Ishikawa (cell line): ENCODE measurements around the gene HSPA2.

ENCODE experiments used
- CEBPB ChIP-seq: IDR thresholded peaks from 2 replicates; pipeline ENCODE4 v1.6.1; 2012
- CREB1 ChIP-seq: IDR thresholded peaks from 2 replicates; pipeline ENCODE4 v1.6.1; 2012; ENCODE audit warnings: low read depth
- EGR1 ChIP-seq: IDR thresholded peaks from 2 replicates; pipeline ENCODE4 v1.6.1; 2012
- EP300 ChIP-seq: IDR thresholded peaks from 2 replicates; pipeline ENCODE4 v1.6.1; 2012; ENCODE audit warnings: borderline replicate concordance
- FOXM1 ChIP-seq: IDR thresholded peaks from 2 replicates; pipeline ENCODE4 v1.6.1; 2012; ENCODE audit warnings: low read depth, borderline replicate concordance
- NFIC ChIP-seq: IDR thresholded peaks from 2 replicates; pipeline ENCODE4 v1.6.1; 2012
- RAD21 ChIP-seq: IDR thresholded peaks from 2 replicates; pipeline ENCODE4 v1.6.1; 2012; ENCODE audit warnings: low read depth
- TAF1 ChIP-seq: IDR thresholded peaks from 2 replicates; pipeline ENCODE4 v1.6.1; 2012; ENCODE audit warnings: low read depth, mild to moderate bottlenecking
- TCF12 ChIP-seq: IDR thresholded peaks from 2 replicates; pipeline ENCODE4 v1.6.1; 2012; ENCODE audit warnings: low read depth
- TEAD4 ChIP-seq: IDR thresholded peaks from 2 replicates; pipeline ENCODE4 v1.6.1; 2012
- USF1 ChIP-seq: IDR thresholded peaks from 2 replicates; pipeline ENCODE4 v1.6.1; 2012
- YY1 ChIP-seq: IDR thresholded peaks from 2 replicates; pipeline ENCODE4 v1.6.1; 2012; ENCODE audit warnings: low read depth
- ZBTB7A ChIP-seq: IDR thresholded peaks from 2 replicates; pipeline ENCODE4 v1.6.1; 2012; ENCODE audit warnings: low read depth
- TF ChIP-seq, protein P1 (sequence below): IDR thresholded peaks from 2 replicates; pipeline ENCODE4 v1.6.1; 2012; ENCODE audit warnings: low read depth, mild to moderate bottlenecking
- TF ChIP-seq, protein P2 (sequence below): IDR thresholded peaks from 2 replicates; pipeline ENCODE4 v1.6.1; 2012

HSPA2 gene

DNA sequence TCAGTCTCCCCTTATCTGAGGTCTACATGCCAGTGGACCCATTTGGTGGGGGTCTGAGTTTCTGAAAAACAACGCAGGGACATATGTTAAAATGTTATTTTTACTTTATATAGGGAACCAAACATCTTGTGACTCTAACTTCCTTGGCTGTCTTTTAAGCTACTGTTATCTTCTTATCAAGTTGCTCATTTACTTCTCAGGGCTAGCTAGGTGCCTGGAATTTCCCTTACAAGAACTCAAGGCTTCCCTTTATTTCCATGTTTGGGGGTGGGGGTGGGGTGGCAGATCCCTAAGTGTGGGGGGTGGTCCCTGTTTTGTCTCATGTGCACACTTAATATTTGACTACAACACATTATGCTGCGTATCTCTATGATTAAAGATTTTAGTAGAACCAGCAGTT is 40.8 kb downstream of the HSPA2 start:
- TF ChIP-seq RAD21, result no peak
- no peak for TF ChIP-seq NFIC
- no peak for TF ChIP-seq YY1
- TF ChIP-seq USF1, result no peak
- no peak for TF ChIP-seq TAF1
- TF ChIP-seq CREB1, result no peak
- TF ChIP-seq, protein P1, sequence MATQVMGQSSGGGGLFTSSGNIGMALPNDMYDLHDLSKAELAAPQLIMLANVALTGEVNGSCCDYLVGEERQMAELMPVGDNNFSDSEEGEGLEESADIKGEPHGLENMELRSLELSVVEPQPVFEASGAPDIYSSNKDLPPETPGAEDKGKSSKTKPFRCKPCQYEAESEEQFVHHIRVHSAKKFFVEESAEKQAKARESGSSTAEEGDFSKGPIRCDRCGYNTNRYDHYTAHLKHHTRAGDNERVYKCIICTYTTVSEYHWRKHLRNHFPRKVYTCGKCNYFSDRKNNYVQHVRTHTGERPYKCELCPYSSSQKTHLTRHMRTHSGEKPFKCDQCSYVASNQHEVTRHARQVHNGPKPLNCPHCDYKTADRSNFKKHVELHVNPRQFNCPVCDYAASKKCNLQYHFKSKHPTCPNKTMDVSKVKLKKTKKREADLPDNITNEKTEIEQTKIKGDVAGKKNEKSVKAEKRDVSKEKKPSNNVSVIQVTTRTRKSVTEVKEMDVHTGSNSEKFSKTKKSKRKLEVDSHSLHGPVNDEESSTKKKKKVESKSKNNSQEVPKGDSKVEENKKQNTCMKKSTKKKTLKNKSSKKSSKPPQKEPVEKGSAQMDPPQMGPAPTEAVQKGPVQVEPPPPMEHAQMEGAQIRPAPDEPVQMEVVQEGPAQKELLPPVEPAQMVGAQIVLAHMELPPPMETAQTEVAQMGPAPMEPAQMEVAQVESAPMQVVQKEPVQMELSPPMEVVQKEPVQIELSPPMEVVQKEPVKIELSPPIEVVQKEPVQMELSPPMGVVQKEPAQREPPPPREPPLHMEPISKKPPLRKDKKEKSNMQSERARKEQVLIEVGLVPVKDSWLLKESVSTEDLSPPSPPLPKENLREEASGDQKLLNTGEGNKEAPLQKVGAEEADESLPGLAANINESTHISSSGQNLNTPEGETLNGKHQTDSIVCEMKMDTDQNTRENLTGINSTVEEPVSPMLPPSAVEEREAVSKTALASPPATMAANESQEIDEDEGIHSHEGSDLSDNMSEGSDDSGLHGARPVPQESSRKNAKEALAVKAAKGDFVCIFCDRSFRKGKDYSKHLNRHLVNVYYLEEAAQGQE, result no peak

- TF ChIP-seq, protein P1, result no peak
Observed at GRCh38 chr14:64581817-64582216, 41.3 kb downstream of the HSPA2 start.

DNA sequence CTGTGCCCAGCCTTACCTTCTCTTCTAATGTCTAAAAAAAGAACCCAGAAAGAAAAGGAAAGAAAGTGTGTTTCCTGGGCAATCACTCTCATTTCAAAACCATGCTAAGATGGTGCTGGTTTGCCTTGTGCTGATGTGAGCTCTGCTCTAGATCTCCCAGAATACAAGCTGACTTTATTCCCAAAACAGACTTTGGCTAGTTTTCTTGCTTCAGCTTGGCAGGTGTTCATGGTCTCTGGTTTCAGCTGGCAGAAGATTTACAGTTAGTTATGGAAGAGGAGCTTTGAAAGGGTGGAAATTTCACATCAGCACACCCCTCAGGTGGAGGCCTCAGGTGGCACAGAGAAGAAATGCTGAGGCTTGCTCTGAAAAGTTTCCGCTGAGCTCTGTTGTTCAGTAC is 43.6 kb downstream of the HSPA2 start:
- TF ChIP-seq FOXM1 (no peak), RAD21 (no peak), EGR1 (no peak), YY1 (no peak)
- TF ChIP-seq, protein P2, sequence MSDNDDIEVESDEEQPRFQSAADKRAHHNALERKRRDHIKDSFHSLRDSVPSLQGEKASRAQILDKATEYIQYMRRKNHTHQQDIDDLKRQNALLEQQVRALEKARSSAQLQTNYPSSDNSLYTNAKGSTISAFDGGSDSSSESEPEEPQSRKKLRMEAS, result no peak

DNA sequence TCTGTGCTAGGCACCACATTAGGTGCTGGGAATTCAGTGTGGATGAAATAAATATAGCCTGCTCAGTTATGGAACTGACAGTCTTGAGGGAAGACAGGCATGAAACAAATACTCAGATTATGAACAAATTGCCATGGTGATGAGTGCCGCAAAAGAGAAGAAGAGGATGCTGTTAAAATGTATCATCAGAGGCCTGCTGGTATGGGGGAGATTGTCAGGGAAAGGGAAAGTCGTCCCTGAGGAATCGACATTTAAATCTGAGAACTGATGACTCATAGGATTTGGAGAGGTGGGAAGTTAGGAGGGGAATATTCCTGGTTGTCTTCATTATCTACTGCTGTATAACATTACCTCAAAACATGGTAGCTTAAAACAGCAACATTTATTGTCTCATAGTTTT is 51.3 kb downstream of the HSPA2 start:
- TF ChIP-seq NFIC (no peak), TAF1 (no peak), RAD21 (no peak), TEAD4 (no peak), CEBPB (no peak), EP300 (no peak), TCF12 (no peak), YY1 (no peak), CREB1 (no peak), FOXM1 (no peak), USF1 (no peak), EGR1 (no peak), ZBTB7A (no peak)
- TF ChIP-seq, protein P1, result no peak
- TF ChIP-seq, protein P2, result no peak
